HG02981 (cell line): ENCODE results near the gene CRIM1.

Experiments
- ATAC-seq: cut with Tn5 transposase; IDR thresholded peaks from one replicate; pipeline ENCODE4 v1.9.1; 2021; ENCODE audit warnings: mild to moderate bottlenecking, moderate library complexity; ENCODE audit not compliant: unreplicated experiment

The CRIM1 gene

DNA sequence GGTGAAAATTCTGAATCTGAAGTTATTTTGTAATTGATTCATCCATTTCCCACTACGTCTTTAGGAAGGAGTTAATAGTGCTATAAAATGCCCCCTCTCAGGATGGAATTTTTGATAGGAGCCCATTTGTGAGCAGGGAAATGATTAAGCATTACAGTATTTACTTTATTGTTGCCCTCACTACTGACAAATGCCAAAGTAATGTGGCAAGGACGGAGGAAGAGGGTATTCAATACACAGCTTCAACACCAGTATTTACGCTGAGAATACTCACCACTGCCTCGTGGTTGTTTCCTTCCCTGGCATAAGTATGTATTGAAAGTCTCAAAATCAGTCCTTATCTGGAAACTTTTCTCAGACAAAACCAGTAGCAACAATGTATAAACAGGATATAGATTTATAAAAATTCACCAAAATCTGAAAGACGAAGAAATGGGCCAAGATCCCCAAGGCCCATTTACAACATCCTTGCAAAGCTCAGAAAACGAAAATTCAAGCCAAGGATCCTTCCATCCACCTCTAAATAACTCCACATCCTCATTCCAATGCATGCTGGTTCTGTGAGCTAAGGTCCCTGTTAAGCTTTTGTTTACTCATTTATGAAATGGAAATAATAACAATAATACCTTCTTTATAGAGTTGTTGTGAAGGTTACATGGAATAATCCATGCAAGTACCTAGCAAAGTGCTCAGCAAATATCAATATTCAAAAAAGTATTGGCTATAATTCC, 213.1 kb downstream of the CRIM1 start:
- no peak for ATAC-seq

DNA sequence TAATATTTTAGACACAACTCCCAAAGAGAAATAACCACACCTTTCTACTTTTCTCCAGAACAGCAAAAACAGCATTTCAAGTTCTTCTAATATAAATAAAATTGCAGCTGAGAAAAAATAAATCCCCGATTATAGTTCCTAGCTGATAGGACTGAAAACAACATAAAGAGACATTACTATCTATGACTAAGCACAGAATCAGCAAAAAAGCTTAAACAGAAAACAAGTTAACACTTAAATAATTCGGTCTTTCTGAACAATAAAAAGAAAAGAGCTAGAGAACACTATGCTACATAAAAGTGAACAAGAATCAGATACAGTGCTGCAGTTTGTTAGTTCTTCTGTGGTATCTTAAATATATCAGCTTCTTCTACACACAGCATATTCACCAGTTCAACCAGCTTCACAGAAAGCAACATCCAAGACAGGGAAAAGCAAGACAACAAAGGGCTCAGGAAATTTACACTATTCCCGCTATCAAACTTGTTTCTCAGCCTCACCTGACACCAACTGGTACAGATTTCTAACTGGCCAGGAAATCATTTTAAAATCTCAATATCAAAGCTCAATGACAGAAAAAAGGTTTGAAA, 213.8 kb downstream of the CRIM1 start:
- ATAC-seq: no peak

DNA sequence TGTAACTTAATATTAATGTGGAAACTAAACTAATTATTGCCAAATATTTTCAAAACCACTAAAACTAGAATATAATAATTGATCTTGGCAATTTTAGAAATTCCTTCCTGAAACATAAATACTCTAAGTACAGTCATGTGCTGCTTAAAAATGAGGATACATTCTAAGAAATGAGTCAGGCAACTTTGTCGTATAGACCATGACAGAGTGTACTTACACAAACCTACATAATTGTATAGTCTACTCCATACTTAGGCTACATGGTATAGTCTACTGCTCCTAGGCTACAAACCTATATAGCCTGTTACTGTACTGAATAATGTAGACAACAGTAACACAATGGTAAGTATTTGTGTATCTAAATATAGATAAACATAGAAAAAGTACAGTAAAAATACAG, 214.8 kb downstream of the CRIM1 start:
- no peak for ATAC-seq

DNA sequence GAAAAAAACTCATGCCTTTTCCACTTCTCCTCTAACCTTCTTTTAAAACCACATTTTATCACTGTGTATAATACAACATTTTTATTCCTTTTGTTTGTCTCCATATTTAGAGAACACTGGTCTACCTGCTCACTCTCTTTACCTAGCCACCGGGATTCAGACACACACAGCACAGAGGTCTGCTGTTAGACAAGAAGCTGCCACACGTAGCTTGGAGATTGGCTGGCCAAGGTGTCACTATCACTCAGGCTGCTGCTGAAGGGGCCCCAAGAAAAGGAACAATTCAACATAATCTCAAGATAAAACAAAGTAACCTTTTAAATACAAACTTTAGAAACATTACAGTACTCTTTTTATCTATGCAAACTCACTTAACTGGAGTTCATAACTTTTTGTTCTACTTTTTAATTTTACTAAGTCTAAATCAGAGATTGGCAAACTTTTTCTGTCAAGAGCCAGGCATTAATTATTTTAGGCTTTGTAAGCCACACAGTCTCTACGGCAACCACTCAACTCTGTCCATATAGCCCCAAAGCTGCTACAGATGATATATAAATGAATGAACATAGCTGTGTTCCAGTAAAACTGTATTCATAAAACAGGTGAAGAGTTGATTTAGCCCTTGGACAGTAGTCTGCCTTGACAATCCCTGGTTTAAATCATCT, 216.6 kb downstream of the CRIM1 start:
- no peak for ATAC-seq

DNA sequence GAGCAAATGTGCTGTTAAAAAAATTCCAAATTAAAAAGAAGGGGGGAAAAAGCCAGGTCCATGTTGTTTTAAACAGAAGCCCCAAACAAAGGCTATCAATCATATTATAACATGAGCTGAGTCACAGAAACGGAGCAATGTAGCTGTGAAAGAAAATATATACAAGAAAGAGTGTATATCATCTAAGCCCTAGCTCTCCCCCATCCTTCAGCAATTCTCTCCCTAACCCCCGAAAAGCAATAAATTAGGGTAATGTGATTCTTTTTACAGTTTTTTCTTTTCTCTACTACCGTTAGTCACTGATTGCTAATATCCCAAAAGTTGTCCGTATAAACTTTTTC, 217.1 kb downstream of the CRIM1 start:
- ATAC-seq: no peak

DNA sequence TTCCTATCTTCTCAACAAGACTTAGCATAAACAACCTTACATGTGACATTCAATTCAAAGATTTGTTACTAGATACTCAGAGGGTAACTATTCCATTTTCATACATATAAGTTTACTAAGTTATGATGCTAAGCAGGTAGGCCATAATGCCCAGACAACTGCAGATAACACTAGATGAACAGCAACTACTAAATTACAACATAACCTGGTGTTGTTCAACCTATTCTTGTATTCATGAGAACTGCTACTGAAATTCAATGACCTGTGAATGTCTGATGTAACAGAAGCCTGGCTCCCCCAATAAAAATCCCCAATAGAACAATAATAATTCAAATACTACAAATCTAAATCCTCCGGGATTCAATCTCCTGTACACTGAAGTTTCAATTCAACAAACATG, 217.6 kb downstream of the CRIM1 start:
- ATAC-seq: no peak

DNA sequence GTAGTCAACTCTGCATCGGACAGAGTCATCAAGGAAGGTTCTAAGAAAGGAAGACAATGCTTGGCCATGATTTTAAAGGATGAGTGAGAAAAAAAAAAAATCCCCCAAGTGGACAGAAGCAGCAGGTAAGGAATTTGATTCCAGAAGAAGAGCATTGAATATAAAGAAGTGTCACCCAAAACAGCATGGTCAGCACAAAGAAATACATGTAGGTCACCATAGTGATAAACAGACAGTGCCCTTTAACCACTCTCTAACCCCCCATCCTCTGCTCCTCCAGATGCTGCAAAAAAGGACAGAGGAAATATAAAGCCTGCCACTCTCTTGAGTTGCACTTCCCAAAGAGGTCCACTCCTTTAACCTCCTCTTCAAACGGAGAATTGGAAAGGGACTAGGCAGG, 219.0 kb downstream of the CRIM1 start:
- no peak for ATAC-seq

DNA sequence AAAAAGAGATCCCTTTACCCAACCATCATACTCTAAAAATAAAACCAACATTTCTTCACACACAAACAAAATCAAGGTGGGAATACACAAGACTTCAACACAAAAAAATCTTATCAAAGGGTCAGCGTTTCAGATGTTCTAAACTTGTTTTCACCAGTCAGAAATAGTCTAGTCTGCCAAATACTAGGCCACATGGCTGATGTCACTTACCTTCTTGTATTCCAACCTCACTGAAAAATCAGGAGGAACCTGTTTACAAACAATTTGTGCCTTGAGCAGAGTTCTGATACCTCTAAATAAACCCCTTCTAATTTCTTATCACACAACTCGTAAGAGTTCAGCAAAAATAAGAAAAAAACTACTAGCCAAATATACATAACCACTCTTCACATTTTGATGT, 222.3 kb downstream of the CRIM1 start:
- no peak for ATAC-seq

DNA sequence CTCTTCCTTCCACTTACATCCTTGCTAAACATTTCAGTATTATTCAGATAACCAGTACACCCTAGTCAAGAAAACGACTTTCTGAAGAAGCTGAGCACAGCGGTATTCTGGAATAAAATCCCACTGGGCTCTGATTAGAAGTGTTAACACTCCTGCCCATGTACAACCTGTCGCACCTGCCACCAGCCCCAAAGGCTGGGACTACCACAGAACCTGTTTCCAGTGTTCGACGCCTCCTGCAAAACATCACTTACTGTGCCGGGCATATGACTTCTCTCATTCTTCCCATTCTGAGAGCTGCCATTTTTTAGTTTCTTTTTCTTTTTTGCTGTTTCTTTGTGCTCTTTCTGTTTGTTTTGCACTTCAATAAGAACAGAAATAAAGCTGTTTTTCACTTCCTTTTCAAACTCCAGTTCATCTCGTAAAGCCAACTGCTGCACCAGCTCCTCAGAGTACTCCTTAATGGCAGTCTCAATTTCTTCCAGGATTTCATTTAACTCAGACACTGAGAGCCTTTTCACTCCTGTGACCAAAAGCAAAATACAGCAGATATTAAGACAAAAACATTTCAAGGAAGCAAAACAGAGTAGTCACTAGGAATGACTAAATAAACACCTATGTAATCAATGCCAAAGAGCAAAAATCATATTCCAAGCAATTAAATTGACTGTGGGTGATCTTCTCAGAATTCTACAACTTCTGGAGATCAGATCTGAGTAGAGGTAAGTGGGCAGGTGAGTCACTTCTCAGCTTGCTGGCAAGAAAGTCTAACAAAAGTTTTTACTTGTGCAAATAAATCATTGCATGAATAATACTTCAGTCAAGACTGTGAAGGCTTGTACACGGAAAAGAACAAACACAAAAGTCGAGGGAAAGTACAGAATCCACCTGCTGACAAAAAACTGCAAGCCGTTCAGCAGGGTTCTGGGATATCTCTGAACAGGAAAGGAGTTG, 223.0 kb downstream of the CRIM1 start:
- no peak for ATAC-seq

DNA sequence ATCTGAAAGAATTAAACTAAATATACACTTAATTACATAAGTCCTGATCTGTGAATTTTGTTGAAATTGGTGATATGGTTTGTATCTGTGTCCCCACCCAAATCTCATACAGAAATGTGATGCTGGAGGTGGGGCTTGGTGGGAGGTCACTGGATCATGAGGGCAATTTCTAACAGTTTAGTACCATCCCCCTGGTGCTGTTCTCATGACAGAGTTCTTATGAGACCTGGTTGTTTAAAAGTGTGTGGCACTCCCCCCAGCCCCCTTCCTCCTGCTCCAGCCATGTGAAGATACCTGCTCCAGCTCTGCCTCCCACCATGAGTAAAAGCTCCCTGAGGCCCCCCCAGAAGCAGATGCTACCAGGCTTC, 223.7 kb downstream of the CRIM1 start:
- no peak for ATAC-seq

DNA sequence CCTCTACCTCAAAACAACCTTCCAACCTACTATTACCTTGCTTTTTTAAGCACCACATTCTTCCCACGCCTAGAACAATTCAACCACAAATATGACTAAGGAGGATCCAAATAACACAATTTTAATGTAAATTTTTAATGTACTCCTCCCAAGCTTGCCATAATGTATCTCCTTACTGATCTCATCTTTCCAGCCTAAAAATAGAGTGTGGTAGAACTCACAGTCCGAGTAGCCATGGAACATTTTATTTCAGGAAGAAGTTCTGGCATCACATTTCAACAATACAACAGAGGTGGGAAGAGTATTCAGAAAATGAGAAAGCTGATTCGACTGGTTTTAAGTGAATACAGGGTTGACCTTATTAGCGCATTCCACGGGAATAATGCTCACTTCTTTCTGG, 227.0 kb downstream of the CRIM1 start:
- no peak for ATAC-seq

DNA sequence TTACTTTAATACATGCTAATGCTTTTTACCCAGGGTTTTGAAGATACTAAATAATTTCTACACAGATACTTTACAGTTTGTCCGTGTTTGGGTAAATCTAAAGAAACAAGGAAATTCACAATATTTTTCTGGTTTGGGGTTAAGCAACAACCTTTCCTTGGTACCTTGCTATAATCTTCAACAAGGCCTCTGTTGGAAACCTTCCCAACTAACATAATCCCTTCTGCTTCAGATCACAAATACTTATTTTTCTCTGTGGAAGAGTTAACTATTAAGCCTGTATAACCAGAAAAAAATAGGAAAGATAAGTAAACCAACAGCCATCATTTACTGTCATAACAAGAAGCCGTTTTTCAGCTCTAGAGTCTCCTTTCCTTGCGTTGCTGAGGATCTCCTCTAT, 227.4 kb downstream of the CRIM1 start:
- no peak for ATAC-seq

DNA sequence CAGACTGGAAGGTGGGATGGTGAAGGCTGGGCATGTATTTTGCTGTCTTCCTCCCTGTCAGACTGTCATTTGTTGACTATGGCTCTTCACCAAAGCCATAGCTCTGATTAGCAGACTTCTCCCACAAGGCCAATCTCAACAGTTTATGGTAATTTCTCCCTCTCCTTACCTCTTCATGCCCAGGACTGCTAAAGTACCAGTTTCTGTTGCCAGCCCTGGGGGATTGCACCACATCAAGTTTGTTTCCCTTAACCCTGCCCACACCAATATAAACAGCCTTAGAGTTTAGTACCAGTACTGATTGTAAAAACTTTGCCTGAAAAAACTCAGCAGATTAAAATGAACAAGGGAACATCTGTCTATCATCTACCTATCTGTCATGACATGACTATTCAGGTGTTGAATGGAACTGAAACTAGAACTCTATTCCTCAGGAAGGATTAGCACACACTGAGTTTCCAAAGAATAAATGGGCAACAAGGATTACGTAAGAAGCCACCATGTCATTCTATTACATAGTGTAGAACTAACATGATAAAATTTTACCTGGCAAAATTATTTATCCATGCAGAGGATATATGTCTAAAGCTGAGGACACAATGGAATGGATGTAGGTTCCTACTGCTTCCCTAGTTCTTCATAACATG, 228.7 kb downstream of the CRIM1 start:
- no peak for ATAC-seq

DNA sequence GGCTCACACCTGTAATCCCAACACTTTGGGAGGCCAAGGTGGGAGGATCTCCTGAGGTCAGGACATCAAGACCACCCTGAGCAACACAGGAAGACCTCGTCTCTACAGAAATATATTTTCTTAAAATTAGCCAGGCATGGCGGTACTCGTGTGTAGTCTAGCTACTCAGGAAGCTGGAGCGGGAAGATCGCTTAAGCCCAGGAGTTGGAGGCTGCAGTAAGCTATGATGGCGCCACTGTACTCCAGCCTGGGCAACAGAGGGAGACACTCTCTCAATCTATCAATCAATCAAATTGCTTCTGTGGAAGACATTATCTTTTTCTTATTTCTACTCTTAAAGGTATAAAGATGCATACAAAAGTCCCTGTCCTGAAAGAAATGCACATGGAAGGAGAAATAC, 231.1 kb downstream of the CRIM1 start:
- no peak for ATAC-seq

DNA sequence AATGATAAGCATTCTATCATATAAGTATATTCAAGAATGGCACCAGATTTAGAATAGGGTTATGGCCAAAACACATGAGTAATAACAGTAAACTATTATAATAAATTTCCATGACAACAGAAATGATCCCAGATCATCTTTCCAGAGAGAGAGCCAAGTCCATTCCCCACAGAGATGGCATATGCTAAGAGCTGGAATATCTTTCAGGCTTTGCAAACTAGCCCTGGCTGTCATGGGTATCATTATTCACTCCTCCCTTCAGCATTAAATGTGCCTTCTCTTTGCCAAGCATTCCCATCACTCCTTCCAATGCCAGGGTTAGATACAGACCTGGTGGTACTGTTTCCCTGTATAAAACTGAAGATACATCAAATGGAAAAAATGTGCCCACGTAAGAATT, 231.5 kb downstream of the CRIM1 start:
- no peak for ATAC-seq

DNA sequence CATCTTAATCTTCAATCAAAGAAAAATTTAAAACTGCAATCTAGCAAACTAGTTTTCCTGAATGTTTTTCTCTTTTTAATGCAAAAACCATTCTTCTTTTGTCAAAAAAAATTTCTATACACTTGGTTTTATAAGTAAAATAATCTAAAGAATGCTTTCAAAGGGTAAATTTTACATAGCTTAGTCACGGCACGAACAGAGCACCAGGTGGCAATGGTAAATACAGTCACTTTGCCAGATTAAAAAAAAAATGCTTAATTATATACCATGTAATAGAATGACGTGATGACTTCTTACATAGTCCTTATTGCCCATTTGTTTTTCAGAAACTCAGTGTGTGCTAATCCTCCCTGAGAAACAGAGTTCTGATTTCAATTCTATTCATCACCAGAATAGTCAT, 232.0 kb downstream of the CRIM1 start:
- ATAC-seq: no peak

DNA sequence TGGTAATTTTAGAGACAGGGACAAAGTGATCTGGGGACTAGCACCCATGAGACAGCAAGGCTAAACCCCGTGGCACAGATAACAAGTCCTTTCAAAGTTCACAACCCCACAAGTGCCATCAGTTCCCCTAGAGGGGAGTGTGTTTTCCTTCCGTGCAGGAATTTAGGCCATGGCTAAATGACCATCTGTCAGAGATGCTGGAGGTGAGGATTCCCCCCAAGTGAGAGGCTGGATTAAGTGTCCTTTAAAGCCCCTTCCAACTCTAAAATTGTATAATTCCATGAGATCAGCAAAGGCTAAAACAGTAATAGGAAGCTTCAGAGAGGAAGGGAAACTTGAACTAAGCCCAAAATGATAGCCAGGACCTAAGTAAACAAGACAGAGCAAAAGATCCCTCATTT, 233.7 kb downstream of the CRIM1 start:
- ATAC-seq: no peak

DNA sequence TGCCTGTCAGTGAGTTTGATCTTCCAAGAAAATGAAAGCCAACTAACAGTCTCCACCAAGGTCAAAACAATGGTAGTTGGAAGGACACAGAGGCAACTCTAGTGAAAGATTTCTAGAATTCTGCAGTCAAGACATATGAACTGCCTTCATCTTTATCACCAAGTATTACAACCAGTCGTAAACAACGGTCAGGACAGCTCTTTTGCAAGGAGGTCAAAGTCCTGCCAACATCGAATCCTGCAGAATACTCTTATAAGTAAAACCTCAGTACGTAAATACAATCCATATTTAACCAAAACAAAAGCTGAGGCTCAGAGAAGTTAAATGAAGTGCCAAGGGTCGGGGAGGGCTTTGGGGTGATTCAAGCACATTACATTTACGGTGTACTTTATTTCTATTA, 239.3 kb downstream of the CRIM1 start:
- no peak for ATAC-seq

DNA sequence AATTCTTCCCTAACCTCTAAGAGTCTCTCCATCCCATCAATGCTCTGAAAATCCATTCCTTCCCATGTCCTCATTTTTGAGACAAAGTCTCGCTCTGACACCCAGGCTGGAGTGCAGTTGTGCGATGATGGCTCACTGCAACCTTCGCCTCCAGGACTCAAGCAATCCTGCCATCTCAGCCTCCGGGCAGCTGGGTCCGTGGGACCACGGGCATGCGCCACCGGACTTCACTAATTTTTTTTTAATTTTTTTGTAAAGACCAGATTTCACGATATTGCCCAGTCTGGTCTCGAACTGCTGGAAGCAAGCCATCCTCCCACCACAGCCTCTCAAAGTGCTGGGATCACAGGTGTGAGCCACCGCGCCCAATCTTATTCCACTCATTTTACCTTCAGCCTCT, 240.8 kb downstream of the CRIM1 start:
- no peak for ATAC-seq

DNA sequence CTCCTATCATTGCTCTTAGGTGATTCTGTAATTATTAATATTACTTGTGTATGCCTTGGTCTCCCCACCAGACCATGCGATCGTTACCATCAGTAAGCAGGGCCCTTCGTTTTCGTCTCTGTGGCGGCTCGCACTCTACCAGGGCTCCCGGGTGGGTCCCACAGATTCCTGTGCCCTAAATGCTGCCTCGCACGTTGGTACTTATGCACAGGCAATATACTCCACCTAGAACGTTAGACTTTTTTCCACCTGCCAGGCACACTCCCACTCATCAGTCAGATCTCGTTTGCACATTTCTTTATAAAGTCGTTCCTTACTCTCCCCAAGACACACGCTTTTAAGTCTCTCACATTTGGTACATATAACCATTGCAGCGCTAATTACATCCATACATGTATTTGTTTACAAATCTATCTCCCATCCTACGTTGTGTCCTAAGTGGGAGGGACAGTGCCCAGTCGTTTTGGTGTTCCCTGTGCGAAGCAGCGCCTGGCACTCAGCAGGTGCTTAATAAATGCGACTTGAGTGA, 241.5 kb downstream of the CRIM1 start:
- ATAC-seq: no peak
